Stomach smooth muscle (tissue), 2 donors: ENCODE measurements around the gene RGMA.
A peak's percentile ranks its signal among the peaks of the same experiment; 100 is the strongest.

ENCODE experiments used
- H3K27ac ChIP-seq: one replicate; pipeline ENCODE4 v1.7.0; 2013; ENCODE audit warnings: mild to moderate bottlenecking, low read length, inconsistent platforms
- H3K27me3 ChIP-seq, 2 donors: one replicate each; pipeline ENCODE4 v1.7.0; 2013; ENCODE audit warnings: low read length in 2 of 2; ENCODE audit not compliant: insufficient read depth in 2 of 2, control insufficient read depth in 1 of 2
- H3K36me3 ChIP-seq, 2 donors: one replicate each; pipeline ENCODE4 v1.7.0; 2013; ENCODE audit warnings: low read length in 2 of 2; ENCODE audit not compliant: control insufficient read depth in 2 of 2, insufficient read depth in 2 of 2
- H3K4me1 ChIP-seq: one replicate; pipeline ENCODE4 v1.7.0; 2013; ENCODE audit warnings: low read length; ENCODE audit not compliant: control insufficient read depth, insufficient read depth
- H3K4me3 ChIP-seq, 2 donors: one replicate each; pipeline ENCODE4 v1.7.0; 2013; ENCODE audit warnings: low read length in 2 of 2
- H3K9ac ChIP-seq, 2 donors: one replicate each; pipeline ENCODE4 v1.7.0; 2013; ENCODE audit warnings: low read length in 2 of 2, mild to moderate bottlenecking in 1 of 2
- H3K9me3 ChIP-seq, 2 donors: one replicate each; pipeline ENCODE4 v1.7.0; 2013; ENCODE audit warnings: low read length in 2 of 2; ENCODE audit not compliant: control insufficient read depth in 2 of 2
- donor health status: healthy.
- donor health status: Pancreatic carcinoma.

RGMA gene

GRCh38 chr15:93093765-93094164, 4.8 kb upstream of the RGMA start:
- H3K27me3 ChIP-seq = no peaks in the 10 kb centered on the region

DNA sequence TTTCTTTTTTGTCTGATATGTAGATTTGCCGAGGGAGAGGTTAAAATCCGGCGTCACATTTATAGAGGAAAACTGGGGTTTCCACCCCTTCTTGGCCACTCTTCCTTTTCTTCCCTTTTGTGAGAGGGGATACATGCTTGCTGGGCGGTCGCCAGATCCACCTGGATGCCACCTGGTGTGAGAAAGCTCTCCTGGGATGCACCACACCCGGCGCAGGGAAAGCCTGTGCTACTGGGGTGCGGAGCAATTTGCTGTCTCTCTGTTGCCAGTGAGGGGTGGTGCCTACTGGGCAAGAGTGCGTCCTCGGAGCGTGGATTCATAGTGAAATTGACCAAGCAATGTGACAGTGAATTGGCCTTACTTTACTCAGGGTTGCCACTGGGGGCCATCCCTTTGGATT, 2.5 kb upstream of the RGMA start:
- Histone ChIP-seq H3K27me3 (no peaks in the 10 kb centered on the region), H3K27ac (no peak overlapping the region), H3K9ac (no peak overlapping the region), H3K9me3 (no peaks in the 10 kb centered on the region), H3K36me3 (no peaks in the 10 kb centered on the region), H3K4me3 (no peak overlapping the region), H3K4me1 (peaks cover 19% of the 10 kb centered on the region)

More at GRCh38 chr15:93093765-93094164, 4.8 kb upstream of the RGMA start:
- Histone ChIP-seq H3K27ac (no peak overlapping the region), H3K36me3 (no peaks in the 10 kb centered on the region), H3K4me3 (no peak overlapping the region), H3K9me3 (no peaks in the 10 kb centered on the region), H3K9ac (no peak overlapping the region), H3K4me1 (peaks cover 12% of the 10 kb centered on the region)

DNA sequence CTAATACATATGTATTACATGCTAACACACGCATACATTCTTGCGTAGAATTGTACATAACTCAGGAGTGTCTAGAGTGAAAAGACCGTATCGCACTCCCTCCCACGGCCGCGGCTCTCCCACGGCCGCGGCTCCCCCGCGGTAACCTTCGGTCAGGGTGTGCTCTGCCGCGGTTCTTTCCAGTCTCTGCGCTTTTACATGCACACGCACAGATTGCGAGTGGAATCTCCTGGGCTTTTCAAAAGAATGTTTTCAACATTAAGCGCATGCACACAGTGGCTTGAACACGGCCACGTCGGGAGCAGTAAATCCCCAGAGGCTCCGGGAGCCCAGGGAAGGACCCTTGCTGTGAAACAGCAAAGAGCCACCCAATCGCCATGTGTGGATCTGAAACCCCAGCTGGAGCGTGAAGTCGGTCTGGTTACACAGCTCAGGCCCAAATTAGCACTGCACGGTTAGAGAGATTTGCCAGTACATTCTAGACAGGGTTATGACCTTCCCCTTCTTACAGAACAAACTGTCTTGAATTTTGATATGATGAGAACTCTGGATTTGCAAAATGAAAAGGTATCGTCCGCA, 805 bp upstream of the RGMA start:
- H3K4me1 ChIP-seq = peaks cover 27% of the 10 kb centered on the region
- peak overlapping the region; percentile 75 for H3K27ac ChIP-seq
- H3K27me3 ChIP-seq = no peaks in the 10 kb centered on the region
- H3K4me3 ChIP-seq = peak overlapping the region; percentile 65 to 78
- peak overlapping the region; percentile 48 to 50 for H3K9ac ChIP-seq
- H3K9me3 ChIP-seq = no peaks in the 10 kb centered on the region
- no peaks in the 10 kb centered on the region for H3K36me3 ChIP-seq

GRCh38 chr15:93088200-93088980, 621 bp downstream of the RGMA start:
- Histone ChIP-seq H3K9me3 (no peaks in the 10 kb centered on the region), H3K4me3 (peak overlapping the region; percentile 83 to 87), H3K27me3 (no peaks in the 10 kb centered on the region), H3K9ac (peak overlapping the region; percentile 69 to 76), H3K36me3 (no peaks in the 10 kb centered on the region), H3K4me1 (peaks cover 40% of the 10 kb centered on the region), H3K27ac (peak overlapping the region; percentile 76)

DNA sequence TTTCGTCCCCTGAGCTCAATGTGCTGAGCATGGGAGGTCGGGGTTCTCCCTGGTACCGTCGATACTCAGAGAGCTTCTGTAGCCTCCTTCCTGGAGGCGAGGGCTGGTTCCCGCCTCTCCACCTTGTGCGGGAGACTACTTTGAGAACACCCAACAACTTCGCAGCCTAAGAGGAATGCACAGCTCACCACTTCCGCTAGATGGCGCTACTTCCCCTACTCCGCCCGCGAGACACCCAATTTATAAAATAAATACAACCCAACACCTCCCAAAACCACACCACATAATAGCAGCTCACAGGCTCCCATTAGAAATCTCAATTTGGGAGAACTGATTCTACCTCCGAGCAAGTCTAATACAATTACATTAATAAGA, 1.2 kb downstream of the RGMA start:
- Histone ChIP-seq H3K27me3 (no peaks in the 10 kb centered on the region), H3K9ac (peak overlapping the region; percentile 69 to 76)

GRCh38 chr15:93086791-93087190, 2.2 kb downstream of the RGMA start:
- Histone ChIP-seq H3K36me3 (peaks cover 0 to 4% of the 10 kb centered on the region in 2 donors), H3K27ac (peak overlapping the region; percentile 76), H3K9me3 (no peaks in the 10 kb centered on the region), H3K4me1 (peaks cover 55% of the 10 kb centered on the region), H3K9ac (peak overlapping the region; percentile 64 to 69), H3K4me3 (peak overlapping the region; percentile 83 to 87), H3K27me3 (no peaks in the 10 kb centered on the region)

More for the DNA sequence above, 1.2 kb downstream of the RGMA start:
- Histone ChIP-seq H3K36me3 (peaks cover 0 to under 1% of the 10 kb centered on the region in 2 donors), H3K4me1 (peaks cover 46% of the 10 kb centered on the region), H3K9me3 (no peaks in the 10 kb centered on the region), H3K27ac (peak overlapping the region; percentile 76), H3K4me3 (peak overlapping the region; percentile 83 to 87)

- H3K4me1 ChIP-seq = peaks cover 65% of the 10 kb centered on the region
- H3K27ac ChIP-seq = peak overlapping the region; percentile 76
- H3K4me3 ChIP-seq = peak overlapping the region; percentile 83 to 87
- peak overlapping the region; percentile 64 to 69 for H3K9ac ChIP-seq
- no peaks in the 10 kb centered on the region for H3K27me3 ChIP-seq
- peaks cover 0 to 4% of the 10 kb centered on the region in 2 donors for H3K36me3 ChIP-seq
- no peaks in the 10 kb centered on the region for H3K9me3 ChIP-seq
These were observed 3.3 kb downstream of the RGMA start for GRCh38 chr15:93085692-93086091.

- H3K27ac ChIP-seq = peak overlapping the region; percentile 76
- H3K9ac ChIP-seq = peak overlapping the region in 1 of 2 donors; percentile 47
- H3K27me3 ChIP-seq = no peaks in the 10 kb centered on the region
- H3K36me3 ChIP-seq = peaks cover 0 to 4% of the 10 kb centered on the region in 2 donors
- H3K4me3 ChIP-seq = peak overlapping the region; percentile 3 to 29
- H3K4me1 ChIP-seq = peaks cover 78% of the 10 kb centered on the region
- H3K9me3 ChIP-seq = no peaks in the 10 kb centered on the region
These were observed 6.2 kb downstream of the RGMA start for GRCh38 chr15:93082861-93083260.

GRCh38 chr15:93081399-93081798, 7.6 kb downstream of the RGMA start:
- Histone ChIP-seq H3K27me3 (no peaks in the 10 kb centered on the region), H3K9ac (peak overlapping the region; percentile 5 to 64), H3K9me3 (no peaks in the 10 kb centered on the region), H3K4me1 (peaks cover 85% of the 10 kb centered on the region), H3K4me3 (peak overlapping the region; percentile 32 to 52), H3K27ac (peak overlapping the region; percentile 73), H3K36me3 (peaks cover 0 to 4% of the 10 kb centered on the region in 2 donors)

DNA sequence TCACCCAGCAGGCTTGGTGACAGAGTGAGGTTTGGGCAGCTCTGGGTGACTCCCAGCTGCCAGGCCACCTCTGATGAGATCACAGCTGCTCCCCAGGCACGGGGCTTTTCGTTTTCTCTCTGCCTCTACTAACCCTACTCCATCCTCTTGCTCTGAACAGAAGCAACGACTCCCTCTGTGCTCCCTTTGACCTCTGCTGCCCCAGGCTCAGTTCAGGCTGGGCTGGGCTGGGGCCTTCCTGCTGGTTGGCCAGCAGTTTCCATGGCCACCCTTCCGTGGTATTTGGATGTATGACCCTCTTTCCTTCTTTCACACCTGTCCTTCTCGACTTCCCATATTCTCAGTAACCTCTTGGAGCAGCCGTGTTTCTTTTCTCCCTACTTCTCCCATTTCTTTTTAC, 8.6 kb downstream of the RGMA start:
- H3K27ac ChIP-seq = peak overlapping the region; percentile 73
- peaks cover 0 to 4% of the 10 kb centered on the region in 2 donors for H3K36me3 ChIP-seq
- H3K4me3 ChIP-seq = peak overlapping the region in 1 of 2 donors; percentile 22
- peak overlapping the region; percentile 21 to 64 for H3K9ac ChIP-seq
- H3K27me3 ChIP-seq = no peaks in the 10 kb centered on the region
- no peaks in the 10 kb centered on the region for H3K9me3 ChIP-seq
- H3K4me1 ChIP-seq = peaks cover 87% of the 10 kb centered on the region

GRCh38 chr15:93076875-93077274, 12.1 kb downstream of the RGMA start:
- Histone ChIP-seq H3K9me3 (no peaks in the 10 kb centered on the region), H3K27me3 (no peaks in the 10 kb centered on the region), H3K36me3 (no peaks in the 10 kb centered on the region), H3K4me1 (peaks cover 79% of the 10 kb centered on the region), H3K9ac (peak overlapping the region; percentile 13 to 55), H3K4me3 (peak overlapping the region in 1 of 2 donors; percentile 29), H3K27ac (peak overlapping the region; percentile 84)
